NCI-H526 treated with DMSO at 0.1 percent for 48 hours (cell line): ENCODE data around the gene SON.
"Not testable (repeated sequence)": the region's sequence is repeated elsewhere in the genome, so short reads cannot be mapped to it uniquely, and the experiment has no call there.

Experiments used
- DNase-seq: peaks from one replicate; lab custom pipeline; 2025; lab: John Stamatoyannopoulos, UW

SON gene

GRCh38 chr21:33542640-33543504 is at the start of gene SON:
Gene SON (plus strand): TSS chr21:33543038. CDS start chr21:33543093, 55 bp downstream.
- DNase-seq, result peak; percentile 95

DNA sequence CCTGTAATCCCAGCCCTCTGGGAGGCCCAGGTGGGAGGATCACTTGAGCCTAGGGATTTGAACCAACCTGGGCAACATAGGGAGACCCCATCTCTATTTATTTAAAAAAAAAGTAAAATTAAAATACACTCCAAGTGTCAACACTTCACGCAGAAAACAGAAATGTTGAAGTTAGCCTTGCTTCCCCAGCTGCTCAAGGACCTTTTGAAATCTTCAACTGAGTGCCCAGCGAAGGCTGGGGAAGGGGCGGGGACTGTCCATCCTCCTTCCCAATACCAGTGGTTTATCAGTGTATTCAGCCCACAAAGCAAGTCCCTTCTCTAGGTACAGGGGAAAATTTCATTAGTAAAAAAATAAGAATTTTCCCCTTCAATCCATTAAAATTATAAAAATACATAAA is 49.1 kb upstream of the SON start:
- DNase-seq, result no peak

DNA sequence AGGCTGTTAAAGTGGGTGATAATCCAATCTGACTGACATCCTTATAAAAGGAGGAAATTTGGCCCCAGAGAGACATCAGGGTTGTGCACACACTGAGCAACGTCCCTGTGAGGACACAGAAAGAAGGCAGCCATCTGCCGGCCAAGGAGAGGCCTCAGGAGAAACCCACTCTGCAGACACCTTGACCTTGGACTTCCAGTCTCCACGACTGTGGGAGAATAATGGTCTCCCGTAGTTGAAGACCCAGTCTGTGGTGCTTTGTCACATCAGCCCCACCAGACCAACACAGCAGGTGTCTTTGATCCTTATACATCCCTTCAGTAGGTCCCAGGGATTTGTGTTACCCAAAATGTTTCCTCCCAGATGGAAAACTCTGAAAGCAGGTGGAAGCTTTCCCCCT is 47.1 kb upstream of the SON start:
- DNase-seq, result no peak

- DNase-seq, result no peak
Observed at GRCh38 chr21:33496345-33496744, 46.5 kb upstream of the SON start.

DNA sequence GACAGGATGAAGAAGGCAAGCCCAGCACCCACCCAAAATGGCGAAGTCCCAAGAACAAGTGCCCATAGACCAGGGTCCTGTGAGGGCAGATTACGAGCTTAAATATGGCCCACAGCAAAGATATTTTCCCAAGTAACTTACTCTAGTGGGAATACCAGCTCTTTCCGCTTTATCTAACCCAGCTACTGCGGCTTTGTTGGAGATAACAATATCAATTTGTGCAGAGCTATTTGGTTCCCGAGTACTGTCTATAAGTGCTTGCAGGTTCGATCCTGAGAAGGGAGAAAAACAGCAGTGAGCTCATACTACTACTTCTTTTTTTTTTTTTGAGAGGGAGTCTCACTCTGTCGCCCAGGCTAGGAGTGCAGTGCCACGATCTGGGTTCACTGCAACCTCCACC is 37.0 kb upstream of the SON start:
- no peak for DNase-seq

DNA sequence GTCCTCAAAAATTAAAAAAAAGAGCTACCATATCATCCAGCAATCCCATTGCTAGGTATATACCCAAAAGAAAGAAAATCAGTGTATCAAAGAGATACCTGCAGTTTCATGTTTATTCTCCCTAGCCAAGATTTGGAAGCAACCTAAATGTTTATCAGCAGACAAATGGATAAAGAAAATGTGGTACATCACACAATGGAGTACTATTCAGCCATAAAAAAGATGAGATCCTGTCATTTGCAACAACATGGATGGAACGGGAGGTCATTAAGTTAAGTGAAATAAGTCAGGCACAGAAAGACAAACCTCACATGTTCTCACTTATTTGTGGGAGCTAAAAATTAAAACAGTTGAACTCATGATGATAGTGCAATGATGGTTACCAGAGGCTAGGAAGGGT is 35.8 kb upstream of the SON start:
- not testable (repeated sequence) for DNase-seq

DNA sequence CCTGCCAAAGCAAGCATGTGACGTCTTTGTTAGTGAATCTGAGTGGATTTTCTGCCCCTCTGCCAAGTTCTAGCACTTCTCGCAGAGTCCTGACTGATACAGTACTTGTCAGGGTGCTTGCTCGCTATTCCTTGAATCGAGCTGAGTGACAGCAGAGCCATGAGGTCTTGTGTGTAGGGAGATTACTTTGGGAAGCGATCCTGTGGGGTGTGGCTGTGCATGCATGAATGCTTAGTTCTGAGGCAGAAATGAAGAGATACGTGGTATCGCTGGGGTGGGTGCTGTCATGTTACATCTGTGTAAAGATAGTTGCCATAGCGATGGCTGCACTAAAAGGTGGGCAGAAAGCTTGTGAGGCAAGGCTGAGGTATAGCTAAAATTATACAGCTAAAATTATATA is 32.0 kb upstream of the SON start:
- no peak for DNase-seq

- no peak for DNase-seq
Observed at GRCh38 chr21:33511639-33512038, 31.2 kb upstream of the SON start.

GRCh38 chr21:33512481-33512880 is 30.4 kb upstream of the SON start:
- no peak for DNase-seq

GRCh38 chr21:33514229-33514628 is 28.6 kb upstream of the SON start:
- DNase-seq, result no peak

- DNase-seq, result no peak
Observed at GRCh38 chr21:33518899-33519298, 23.9 kb upstream of the SON start.

DNA sequence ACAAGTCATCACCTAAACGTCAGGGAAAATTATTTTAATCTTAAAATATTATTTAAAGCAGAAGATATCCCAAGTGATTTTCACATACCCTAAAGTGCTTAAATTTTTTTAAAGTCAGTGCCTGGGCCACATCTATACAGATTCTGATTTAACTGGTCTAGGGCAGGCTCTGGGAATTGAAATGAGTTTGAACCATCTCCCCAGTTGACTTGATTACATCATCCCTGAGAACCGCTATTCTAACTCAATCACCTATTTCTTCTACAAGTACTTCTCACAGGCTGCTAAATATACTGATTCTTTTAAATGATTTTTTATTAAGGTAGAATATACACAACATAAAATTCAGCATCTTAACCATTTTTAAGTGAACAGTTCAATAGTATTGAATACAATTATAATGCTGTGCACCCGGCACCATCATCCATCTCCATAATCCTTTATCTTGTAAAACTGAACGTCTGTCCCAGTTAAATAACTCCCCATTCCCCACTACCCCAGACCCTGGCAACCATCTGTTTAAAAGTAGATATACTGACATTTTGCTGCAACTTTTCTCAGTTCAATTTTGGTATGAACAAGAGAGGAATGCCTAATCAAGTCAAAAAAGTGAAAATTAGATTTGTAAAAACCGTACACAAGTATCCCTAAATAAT is 20.4 kb upstream of the SON start:
- no peak for DNase-seq

- DNase-seq, result no peak
Observed at GRCh38 chr21:33522953-33523349, 19.9 kb upstream of the SON start.

DNA sequence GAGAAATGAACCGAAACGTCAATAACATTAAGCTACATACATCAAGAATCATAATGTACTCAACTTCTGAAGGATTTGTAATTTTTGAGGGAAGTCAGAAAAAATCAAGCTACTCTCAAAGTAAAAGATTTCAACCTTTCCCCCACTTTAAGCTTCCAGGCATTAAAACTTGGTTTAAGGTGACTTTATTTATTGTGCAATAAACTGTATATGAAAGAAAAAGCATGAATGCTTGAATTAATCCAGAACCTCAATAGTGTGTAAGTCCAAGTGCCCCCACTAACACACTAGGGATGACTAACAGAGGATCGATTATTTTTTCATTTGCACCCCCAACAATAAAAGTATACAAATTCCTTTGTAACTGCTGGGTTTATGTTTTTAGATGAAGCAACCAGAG is 11.8 kb upstream of the SON start:
- DNase-seq, result no peak

- no peak for DNase-seq
Observed at GRCh38 chr21:33537212-33537611, 5.6 kb upstream of the SON start.

DNA sequence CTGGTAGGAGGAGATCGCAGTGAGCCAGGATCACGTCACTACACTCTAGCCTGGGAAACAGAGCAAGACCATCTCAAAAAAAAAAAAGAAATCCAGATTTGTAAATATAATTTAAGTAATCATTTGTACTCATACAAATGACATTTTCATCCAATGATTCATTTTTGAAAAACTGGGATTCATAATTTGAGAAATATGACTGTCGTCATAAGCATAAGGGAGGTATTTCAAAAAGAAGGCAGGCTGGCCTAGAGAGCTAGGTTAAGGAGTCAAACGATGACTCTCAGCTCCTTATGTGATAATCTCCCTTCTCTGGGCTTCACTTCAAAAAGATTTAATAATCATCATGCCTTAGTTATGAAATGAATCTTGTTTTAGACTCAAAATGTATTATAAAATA is 3.2 kb upstream of the SON start:
- DNase-seq, result no peak

- no peak for DNase-seq
Observed at GRCh38 chr21:33540711-33541104, 2.1 kb upstream of the SON start.

GRCh38 chr21:33541105-33541711 is 1.6 kb upstream of the SON start:
- DNase-seq, result no peak

GRCh38 chr21:33541756-33542639 is 840 bp upstream of the SON start, which contains the start of gene GART:
Gene GART (minus strand): TSS chr21:33542117. CDS start chr21:33539315, 2,802 bp downstream.
- DNase-seq, result peak; percentile 83

DNA sequence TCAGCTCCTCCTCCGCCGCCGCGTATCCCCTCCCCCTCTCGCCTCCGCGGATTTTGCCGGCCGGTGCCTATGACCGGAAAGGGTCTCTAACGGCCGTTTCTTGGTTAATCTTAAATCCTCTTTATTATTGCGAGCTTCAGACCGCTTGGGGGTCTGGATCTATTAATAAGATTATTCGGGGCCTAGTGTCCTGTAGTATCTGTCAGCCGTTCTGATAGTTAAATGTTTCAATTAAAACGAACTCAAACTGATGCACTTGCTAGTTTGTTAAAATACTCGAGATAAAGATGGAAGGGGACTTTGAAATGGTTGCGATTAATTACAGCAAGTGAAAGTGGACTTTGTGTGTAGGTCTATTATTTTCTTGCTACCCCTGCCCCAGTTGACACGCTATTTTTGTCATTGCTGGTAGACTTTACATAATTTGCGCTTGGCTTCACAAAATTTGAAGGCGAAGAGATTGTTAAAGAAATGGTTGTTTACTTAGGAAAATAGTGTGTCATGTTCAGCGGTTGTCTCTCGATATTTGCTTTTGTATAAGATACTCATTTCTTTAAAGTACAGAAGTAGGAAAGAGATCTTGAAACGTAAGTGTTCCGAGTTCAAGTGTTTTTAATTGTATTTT is 779 bp downstream of the SON start:
- peak; percentile 52 for DNase-seq

GRCh38 chr21:33544451-33545195 is 1.8 kb downstream of the SON start:
- DNase-seq, result no peak
